Activated CD4-positive, alpha-beta memory T cell treated with anti-CD3 and anti-CD28 coated beads for 36 hours (primary cell): ENCODE results near the gene KLC4. TPM values are rescaled to one million over a fixed set of nuclear protein-coding genes. Genes with fewer than 3 reads are reported as not detected.

Experiments used
- CTCF ChIA-PET: fragments of 350-600 bp; sonication (Branson Sonifier 250); formaldehyde crosslinking; loops from one replicate; lab custom pipeline; 2021; ENCODE audit warnings: antibody characterized with exemption, inconsistent platforms; lab: Charles Lee
- POLR2A ChIA-PET: fragments of 350-600 bp; sonication (Branson Sonifier 250); formaldehyde crosslinking; loops from one replicate; lab custom pipeline; 2021; ENCODE audit warnings: antibody characterized with exemption; lab: Charles Lee
- DNase-seq: peaks from one replicate; pipeline ENCODE4 v3.0.0-alpha.2; 2020
- H3K27ac Mint-ChIP-seq: one replicate; pipeline ENCODE4 v1.8.0; 2021; ENCODE audit warnings: mixed read lengths
- H3K27me3 Mint-ChIP-seq: one replicate; pipeline ENCODE4 v1.8.0; 2021; ENCODE audit warnings: mixed read lengths
- H3K36me3 Mint-ChIP-seq: one replicate; pipeline ENCODE4 v1.8.0; 2021; ENCODE audit warnings: mixed read lengths
- H3K4me1 Mint-ChIP-seq: one replicate; pipeline ENCODE4 v1.8.0; 2021; ENCODE audit warnings: low read depth, mixed read lengths
- H3K4me3 Mint-ChIP-seq: one replicate; pipeline ENCODE4 v1.8.0; 2021; ENCODE audit warnings: mild to moderate bottlenecking, mixed read lengths
- H3K9me3 Mint-ChIP-seq: one replicate; pipeline ENCODE4 v1.8.0; 2021; ENCODE audit warnings: mixed read lengths
- intact Hi-C: fragments of 100-400 bp; cut with micrococcal nuclease; formaldehyde crosslinking; loops from one replicate; pipeline ENCODE4 v1.15.1; 2023
- total RNA-seq, 2 experiments: library from RNA; stranded (reverse); gene quantifications; one replicate each; pipeline ENCODE4 v1.2.3, GENCODE V29; 2021

The KLC4 gene
- total RNA-seq, 2 experiments from 2014 or later: 11.0 to 11.9 TPM

- Mint-ChIP-seq H3K27ac (no peak overlapping the region), H3K27me3 (no peaks in the 10 kb centered on the region)
- CTCF ChIA-PET: interaction anchor here (1.3 to 1.6 kb wide), 2 partner anchors 23 to 38 kb away, joined by 3 to 8 read pairs; no protein-coding TSS in a partner anchor
Measured at GRCh38 chr6:43120944-43121913, 61.8 kb downstream of the KLC4 start.

GRCh38 chr6:43122146-43122545 is 62.7 kb downstream of the KLC4 start:
- no peaks in the 10 kb centered on the region for H3K4me1 Mint-ChIP-seq
- H3K9me3 Mint-ChIP-seq: no peaks in the 10 kb centered on the region
- CTCF ChIA-PET: interaction anchor here (0.7 kb wide), 1 partner anchor 453 kb away, joined by 4 read pairs; no protein-coding TSS in a partner anchor
- intact Hi-C loops: no loop called here
- H3K27ac Mint-ChIP-seq: no peak overlapping the region
- no peaks in the 10 kb centered on the region for H3K36me3 Mint-ChIP-seq
- DNase-seq: no peak
- H3K27me3 Mint-ChIP-seq: no peaks in the 10 kb centered on the region
- POLR2A ChIA-PET: no interaction called here
- H3K4me3 Mint-ChIP-seq: no peak overlapping the region

More at GRCh38 chr6:43120944-43121913, 61.8 kb downstream of the KLC4 start:
- H3K4me3 Mint-ChIP-seq: no peak overlapping the region
- H3K9me3 Mint-ChIP-seq: no peaks in the 10 kb centered on the region
- intact Hi-C loops: no loop called here
- no peak for DNase-seq
- POLR2A ChIA-PET: no interaction called here
- no peaks in the 10 kb centered on the region for H3K36me3 Mint-ChIP-seq
- H3K4me1 Mint-ChIP-seq: no peaks in the 10 kb centered on the region

- no peak for DNase-seq
- Mint-ChIP-seq H3K9me3 (no peaks in the 10 kb centered on the region), H3K27ac (no peak overlapping the region), H3K4me3 (no peak overlapping the region), H3K27me3 (no peaks in the 10 kb centered on the region), H3K36me3 (no peaks in the 10 kb centered on the region), H3K4me1 (no peaks in the 10 kb centered on the region)
- ChIA-PET POLR2A (no interaction called here), CTCF (interaction anchor here (3.6 kb wide), 1 partner anchor 20 kb away, joined by 14 read pairs; no protein-coding TSS in a partner anchor)
- intact Hi-C loops: no loop called here
Measured at GRCh38 chr6:43123461-43124314, 64.3 kb downstream of the KLC4 start.

GRCh38 chr6:43124481-43124880 is 65.0 kb downstream of the KLC4 start:
- no peak overlapping the region for H3K27ac Mint-ChIP-seq
- no peaks in the 10 kb centered on the region for H3K36me3 Mint-ChIP-seq
- DNase-seq: no peak
- H3K4me1 Mint-ChIP-seq: no peaks in the 10 kb centered on the region
- no peak overlapping the region for H3K4me3 Mint-ChIP-seq
- POLR2A ChIA-PET: no interaction called here
- intact Hi-C loops: no loop called here
- CTCF ChIA-PET: interaction anchor here (3.6 kb wide), 1 partner anchor 19 kb away, joined by 14 read pairs; no protein-coding TSS in a partner anchor
- no peaks in the 10 kb centered on the region for H3K27me3 Mint-ChIP-seq
- no peaks in the 10 kb centered on the region for H3K9me3 Mint-ChIP-seq

Other genes starting within 250 kb of the KLC4 start
- gene RPL7L1, start 180.0 kb upstream of the KLC4 start, total RNA-seq: 100 to 1,000 TPM; 111 to 117 TPM
- gene PTCRA, start 143.6 kb upstream of the KLC4 start, total RNA-seq: not detected
- 10 to 100 TPM; 32.2 to 37.6 TPM for gene CNPY3, start 130.2 kb upstream of the KLC4 start, total RNA-seq
- not detected for gene GNMT, start 98.9 kb upstream of the KLC4 start, total RNA-seq
- gene PEX6, start 80.5 kb upstream of the KLC4 start, total RNA-seq: 10 to 100 TPM; 25.6 to 26.4 TPM
- 10 to 100 TPM; 59.1 to 60.2 TPM for gene PPP2R5D, start 75.1 kb upstream of the KLC4 start, total RNA-seq
- gene MEA1, start 45.7 kb upstream of the KLC4 start, total RNA-seq: 10 to 100 TPM; 90.2 to 94.4 TPM
- gene KLHDC3, start 45.4 kb upstream of the KLC4 start, total RNA-seq: 10 to 100 TPM; 48.1 to 52.3 TPM
- 10 to 100 TPM; 54.0 to 55.6 TPM for gene RRP36, start 38.0 kb upstream of the KLC4 start, total RNA-seq
- gene CUL7, start 5.8 kb upstream of the KLC4 start, total RNA-seq: 10 to 100 TPM; 23.2 to 23.8 TPM
- gene MRPL2, start 197 bp upstream of the KLC4 start, total RNA-seq: 10 to 100 TPM; 91.0 to 95.4 TPM
- 1 to 10 TPM; 1.3 to 1.5 TPM for gene PTK7, start 16.7 kb downstream of the KLC4 start, total RNA-seq
- gene SRF, start 111.6 kb downstream of the KLC4 start, total RNA-seq: 10 to 100 TPM; 40.5 to 40.8 TPM
- gene CUL9, start 122.6 kb downstream of the KLC4 start, total RNA-seq: 10 to 100 TPM; 37.8 to 38.4 TPM
- gene DNPH1, start 169.8 kb downstream of the KLC4 start, total RNA-seq: 10 to 100 TPM; 57.5 to 57.9 TPM
- gene TTBK1, start 183.8 kb downstream of the KLC4 start, total RNA-seq: under 1 TPM; 0.31 to 0.34 TPM
- gene SLC22A7, start 238.6 kb downstream of the KLC4 start, total RNA-seq: not detected
- 1 to 10 TPM; 2.0 to 2.9 TPM for gene CRIP3, start 249.2 kb downstream of the KLC4 start, total RNA-seq